ENCODE measurements around the gene SLC15A4. TPM values are rescaled to one million over a fixed set of nuclear protein-coding genes. Genes with fewer than 3 reads are reported as not detected.

SLC15A4 gene
- total and polyA plus RNA-seq, 9 of the 15 experiments (the other 6 are each of a cell fraction or from before 2014, with no cell fraction given), result 5.5 to 20.8 (median 10.1) TPM

- Histone ChIP-seq H3K4me1 (replicated peaks in 1 of 2; ENCODE audit: control insufficient read depth in 2 of 2, insufficient read depth in 2 of 2, low read length in 2 of 2) (no peaks in the 10 kb centered on the region), H3K9me1 (ENCODE audit: control insufficient read depth, insufficient read depth, low read length) (no peaks in the 10 kb centered on the region), H3K4me2 (ENCODE audit: insufficient read depth, low read length) (no peak overlapping the region), H3K9ac (ENCODE audit: insufficient read depth in 1 of 2, low read depth in 2 of 2, low read length in 2 of 2) (no peak overlapping the region), H3K27me3 (ENCODE audit: control insufficient read depth in 2 of 2, insufficient read depth in 2 of 2, low read length in 2 of 2) (peaks cover 9 to 47% of the 10 kb centered on the region in 2 experiments; a peak in 4 of 5 replicates), H4K20me1 (replicated peaks; ENCODE audit: control insufficient read depth, insufficient read depth, low read length) (no peaks in the 10 kb centered on the region), H3K9me3 (replicated peaks; ENCODE audit: control insufficient read depth, insufficient read depth, low read depth, low read length) (no peaks in the 10 kb centered on the region), H2AFZ (ENCODE audit: low read depth, low read length) (no peak overlapping the region), H3K36me3 (ENCODE audit: control insufficient read depth, insufficient read depth, low read length) (no peaks in the 10 kb centered on the region), H3K27ac (ENCODE audit: extremely low read depth, low read depth, low read length) (no peak overlapping the region), H3K4me3 (no peak overlapping the region), H3K79me2 (ENCODE audit: control insufficient read depth, insufficient read depth, low read length) (no peaks in the 10 kb centered on the region)
- no peak for DNase-seq (ENCODE audit: extremely low read depth in 1 of 4, low spot score in 3 of 4)
- 0% methylated on average over 11 of the region's 11 CpGs for WGBS (ENCODE audit: insufficient coverage, low coverage, missing lambda C conversion rate)
- no peak for FAIRE-seq
- ATAC-seq, result no peak
- BruUV-seq (replicated peaks), result no TSS peak
- intact Hi-C loops (cut with micrococcal nuclease), result no loop called here
- POLR2A ChIA-PET, result interaction anchor here (1.6 kb wide), 1 partner anchor 78 kb away, joined by 3 read pairs; the partner anchor contains the start of gene SLC15A4
- CTCF ChIA-PET (ENCODE audit: low intra/inter-chr PET ratio), result no interaction called here
- in situ Hi-C loops (cut with MboI), result no loop called here
- no peak for TF ChIP-seq SRSF1 (IDR thresholded peaks at IDR 0.05; ENCODE audit: low read depth, low read length)
- TF ChIP-seq DNMT1 (IDR thresholded peaks at IDR 0.05), result no peak
- TF ChIP-seq RFX1 (IDR thresholded peaks at IDR 0.05), result no peak
- no peak for TF ChIP-seq HINFP (tag; conservative IDR thresholded peaks at IDR 0.05; ENCODE audit: low read depth)
- no peak for TF ChIP-seq RFX7 (CRISPR knock-in tag; IDR thresholded peaks at IDR 0.05)
- no peak for TF ChIP-seq TSHZ1 (CRISPR knock-in tag; IDR thresholded peaks at IDR 0.05)
- no peak for TF ChIP-seq ZFPM2 (CRISPR knock-in tag; IDR thresholded peaks at IDR 0.05)
- no peak for TF ChIP-seq MTA2 (IDR thresholded peaks at IDR 0.05; ENCODE audit: low read depth)
- no peak for TF ChIP-seq ZKSCAN8 (CRISPR knock-in tag; IDR thresholded peaks at IDR 0.05)
- no peak for TF ChIP-seq KAT2B (IDR thresholded peaks at IDR 0.05; ENCODE audit: low read depth, low read length)
- no peak for TF ChIP-seq RBM14 (IDR thresholded peaks at IDR 0.05; ENCODE audit: borderline replicate concordance, insufficient read depth, low read depth, low read length)
- TF ChIP-seq NRF1 (conservative IDR thresholded peaks at IDR 0.05 in 1 of 2, IDR thresholded peaks at IDR 0.05 in 1 of 2), result no peak
Observed at GRCh38 chr12:128745772-128746689, 77.7 kb downstream of the SLC15A4 start.
